A673 (cell line): ENCODE measurements around the gene HOMER3.

Experiments
- CTCF ChIP-seq: fragments of 300-800, 200-600 bp; sonication (generic); conservative IDR thresholded peaks from 2 replicates; pipeline ENCODE4 v1.5.1; 2017; ENCODE audit warnings: low read depth, mild to moderate bottlenecking, antibody characterized with exemption, low read length, moderate library complexity, mixed read lengths
- EZH2 ChIP-seq: fragments of 200-600 bp; sonication (generic); IDR thresholded peaks from 2 replicates; pipeline ENCODE4 v1.6.1; 2017; ENCODE audit warnings: borderline replicate concordance, low read depth, mild to moderate bottlenecking, mixed read lengths, antibody characterized with exemption, low read length; ENCODE audit not compliant: poor library complexity, severe bottlenecking

- TF ChIP-seq CTCF: no peak
- no peak for TF ChIP-seq EZH2
These were observed 12.8 kb downstream of the HOMER3 start for GRCh38 chr19:18928018-18928805.
